SK-N-SH treated with all-trans-retinoic acid at 6 μM for 48 hours (cell line): ENCODE results near the gene IL1B.

Experiments used
- ATAC-seq: fragments of 200-7000 bp; cut with Tn5 transposase; 3 replicates; pipeline ENCODE4 v1.9.1; 2020; ENCODE audit warnings: mild to moderate bottlenecking, moderate library complexity
- ARNTL ChIP-seq: fragments of 450-650 bp; formaldehyde crosslinking; IDR thresholded peaks from 2 replicates; pipeline ENCODE4 v1.5.0; 2020; ENCODE audit warnings: low read depth, mild to moderate bottlenecking, moderate library complexity, borderline replicate concordance
- BACH2 ChIP-seq: fragments of 250-450 bp; sonication (Bioruptor Pico); IDR thresholded peaks from 2 replicates; pipeline ENCODE4 v1.9.0; 2021; ENCODE audit warnings: mild to moderate bottlenecking, borderline replicate concordance
- CSRNP3 ChIP-seq: fragments of 250-450 bp; sonication (Bioruptor Pico); IDR thresholded peaks from 2 replicates; pipeline ENCODE4 v1.5.1; 2021; ENCODE audit warnings: mild to moderate bottlenecking, moderate library complexity
- ESRRG ChIP-seq: fragments of 250-450 bp; sonication (Bioruptor Pico); IDR thresholded peaks from 2 replicates; pipeline ENCODE4 v1.6.1; 2021; ENCODE audit warnings: mild to moderate bottlenecking
- GLIS3 ChIP-seq: fragments of 250-450 bp; sonication (Bioruptor Pico); IDR thresholded peaks from 2 replicates; pipeline ENCODE4 v1.5.0; 2020; ENCODE audit warnings: mild to moderate bottlenecking, moderate library complexity
- ISL1 ChIP-seq: fragments of 250-450 bp; sonication (Bioruptor Pico); IDR thresholded peaks from 2 replicates; pipeline ENCODE4 v2.1.2; 2022; ENCODE audit warnings: mild to moderate bottlenecking, moderate library complexity
- OSR1 ChIP-seq: fragments of 250-450 bp; sonication (Bioruptor Pico); IDR thresholded peaks from 2 replicates; pipeline ENCODE4 v1.8.0; 2022; ENCODE audit warnings: moderate library complexity, mild to moderate bottlenecking, inconsistent platforms
- PATZ1 ChIP-seq: fragments of 250-450 bp; sonication (Bioruptor Pico); IDR thresholded peaks from 2 replicates; pipeline ENCODE4 v1.8.0; 2020; ENCODE audit warnings: mild to moderate bottlenecking, moderate library complexity, borderline replicate concordance
- POU6F1 ChIP-seq: fragments of 250-450 bp; sonication (Bioruptor Pico); IDR thresholded peaks from 2 replicates; pipeline ENCODE4 v1.8.0; 2021; ENCODE audit warnings: low read depth, mild to moderate bottlenecking, moderate library complexity, borderline replicate concordance
- PPARA ChIP-seq: fragments of 250-450 bp; sonication (Bioruptor Pico); IDR thresholded peaks from 2 replicates; pipeline ENCODE4 v1.5.0; 2020; ENCODE audit warnings: mild to moderate bottlenecking, borderline replicate concordance
- RARB ChIP-seq: fragments of 250-450 bp; sonication (Bioruptor Pico); IDR thresholded peaks from 2 replicates; pipeline ENCODE4 v1.8.0; 2021; ENCODE audit warnings: mild to moderate bottlenecking, moderate library complexity
- SNAI2 ChIP-seq: fragments of 250-450 bp; sonication (Bioruptor Pico); IDR thresholded peaks from 2 replicates; pipeline ENCODE4 v1.5.0; 2020; ENCODE audit warnings: mild to moderate bottlenecking, moderate library complexity
- TCF4 ChIP-seq: fragments of 250-450 bp; sonication (Bioruptor Pico); IDR thresholded peaks from 2 replicates; pipeline ENCODE4 v1.8.0; 2021; ENCODE audit warnings: mild to moderate bottlenecking, moderate library complexity, borderline replicate concordance
- ZC3H10 ChIP-seq: fragments of 250-450 bp; sonication (Bioruptor Pico); IDR thresholded peaks from 2 replicates; pipeline ENCODE4 v1.5.1; 2021; ENCODE audit warnings: mild to moderate bottlenecking, moderate library complexity
- ZFP3 ChIP-seq: fragments of 250-450 bp; sonication (Bioruptor Pico); IDR thresholded peaks from 2 replicates; pipeline ENCODE4 v1.5.0; 2020; ENCODE audit warnings: mild to moderate bottlenecking, moderate library complexity
- ZFP30 ChIP-seq: fragments of 450-650 bp; formaldehyde crosslinking; IDR thresholded peaks from 2 replicates; pipeline ENCODE4 v1.5.0; 2022; ENCODE audit warnings: mild to moderate bottlenecking, moderate library complexity
- ZNF565 ChIP-seq: fragments of 450-650 bp; formaldehyde crosslinking; conservative IDR thresholded peaks from 2 replicates; pipeline ENCODE4 v1.5.0; 2020; ENCODE audit warnings: low read depth, mild to moderate bottlenecking, moderate library complexity
- ZNF8 ChIP-seq: fragments of 450-650 bp; formaldehyde crosslinking; IDR thresholded peaks from 2 replicates; pipeline ENCODE4 v1.5.0; 2020; ENCODE audit warnings: mild to moderate bottlenecking, moderate library complexity
- TF ChIP-seq, protein P1 (sequence below): fragments of 250-450 bp; sonication (Bioruptor Pico); IDR thresholded peaks from 2 replicates; pipeline ENCODE4 v1.5.1; 2020; ENCODE audit warnings: low read depth, mild to moderate bottlenecking, moderate library complexity

IL1B gene

DNA sequence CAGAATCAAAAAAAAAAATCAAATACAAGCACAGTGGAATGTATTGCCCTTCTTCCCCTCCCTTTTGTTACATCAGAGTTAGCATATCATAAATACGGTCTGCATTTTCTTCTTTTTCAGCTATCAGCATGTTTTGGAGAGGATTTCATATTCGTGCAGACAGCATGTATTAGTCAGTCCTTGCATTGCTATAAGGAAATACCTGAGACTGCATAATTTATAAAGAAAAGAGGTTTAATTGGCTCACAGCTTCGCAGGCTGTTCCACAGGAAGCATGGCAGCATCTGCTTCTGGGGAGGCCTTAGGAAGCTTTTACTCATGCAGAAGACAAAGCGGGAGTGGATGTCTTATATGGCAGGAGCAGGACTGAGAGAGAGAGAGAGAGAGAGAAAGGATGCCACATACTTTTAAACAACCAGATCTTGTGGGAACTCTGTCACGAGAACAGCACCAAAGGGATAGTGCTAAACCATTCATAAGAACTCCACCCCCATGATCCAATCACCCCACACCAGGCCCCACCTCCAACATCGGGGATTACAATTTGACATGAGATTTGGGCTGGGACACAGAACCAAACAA is 8.9 kb downstream of the IL1B start:
- TF ChIP-seq SNAI2 (CRISPR knock-in tag): no peak
- no peak for TF ChIP-seq TCF4 (CRISPR knock-in tag)
- no peak for TF ChIP-seq ZNF565 (CRISPR knock-in tag)
- TF ChIP-seq OSR1: no peak
- no peak for TF ChIP-seq RARB (CRISPR knock-in tag)
- TF ChIP-seq ESRRG (CRISPR knock-in tag): no peak
- TF ChIP-seq, protein P1, sequence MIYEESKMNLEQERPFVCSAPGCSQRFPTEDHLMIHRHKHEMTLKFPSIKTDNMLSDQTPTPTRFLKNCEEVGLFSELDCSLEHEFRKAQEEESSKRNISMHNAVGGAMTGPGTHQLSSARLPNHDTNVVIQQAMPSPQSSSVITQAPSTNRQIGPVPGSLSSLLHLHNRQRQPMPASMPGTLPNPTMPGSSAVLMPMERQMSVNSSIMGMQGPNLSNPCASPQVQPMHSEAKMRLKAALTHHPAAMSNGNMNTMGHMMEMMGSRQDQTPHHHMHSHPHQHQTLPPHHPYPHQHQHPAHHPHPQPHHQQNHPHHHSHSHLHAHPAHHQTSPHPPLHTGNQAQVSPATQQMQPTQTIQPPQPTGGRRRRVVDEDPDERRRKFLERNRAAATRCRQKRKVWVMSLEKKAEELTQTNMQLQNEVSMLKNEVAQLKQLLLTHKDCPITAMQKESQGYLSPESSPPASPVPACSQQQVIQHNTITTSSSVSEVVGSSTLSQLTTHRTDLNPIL: no peak
- TF ChIP-seq ZFP3 (CRISPR knock-in tag): no peak
- no peak for TF ChIP-seq CSRNP3 (CRISPR knock-in tag)
- TF ChIP-seq POU6F1: no peak
- TF ChIP-seq ARNTL (CRISPR knock-in tag): no peak
- no peak for ATAC-seq

DNA sequence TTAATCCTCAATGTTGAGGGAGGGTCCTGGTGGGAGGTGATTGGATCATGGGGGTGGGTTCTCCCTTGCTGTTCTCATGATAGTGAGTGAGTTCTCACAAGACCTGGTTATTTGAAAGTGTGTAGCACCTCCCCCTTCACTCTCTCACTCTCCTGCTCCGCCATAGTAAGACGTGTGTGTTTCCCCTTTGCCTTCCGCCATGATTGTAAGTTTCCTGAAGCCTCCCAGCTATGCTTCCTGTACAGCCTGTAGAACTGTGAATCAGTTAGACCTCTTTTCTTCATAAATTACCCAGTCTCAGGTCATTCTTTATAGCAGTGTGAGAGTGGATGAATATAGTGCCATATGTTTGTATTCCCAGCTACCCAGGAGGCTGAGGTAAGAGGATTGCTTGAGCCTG is 9.6 kb downstream of the IL1B start:
- TF ChIP-seq ZFP30 (CRISPR knock-in tag) (no peak), PPARA (CRISPR knock-in tag) (no peak), ARNTL (CRISPR knock-in tag) (no peak), ZNF8 (CRISPR knock-in tag) (no peak)
- ATAC-seq: no peak

- no peak for ATAC-seq
- TF ChIP-seq ZFP3 (CRISPR knock-in tag) (no peak), BACH2 (CRISPR knock-in tag) (no peak), ISL1 (CRISPR knock-in tag) (no peak), POU6F1 (no peak), SNAI2 (CRISPR knock-in tag) (no peak), CSRNP3 (CRISPR knock-in tag) (no peak), ZC3H10 (CRISPR knock-in tag) (no peak), OSR1 (no peak), ARNTL (CRISPR knock-in tag) (no peak), PATZ1 (CRISPR knock-in tag) (no peak), GLIS3 (CRISPR knock-in tag) (no peak)
- TF ChIP-seq, protein P1: no peak
Observed at GRCh38 chr2:112825706-112826105, 10.9 kb downstream of the IL1B start.
